A549 (cell line): ENCODE data around the gene IGF1. TPM values are rescaled to one million over a fixed set of nuclear protein-coding genes. Genes with fewer than 3 reads are reported as not detected.

Experiments
- ATAC-seq, 2 experiments: fragments of 200-7000 bp in 1 of 2; fragments of >200 bp in 1 of 2; cut with Nextera tagmentation in 1 of 2; cut with Tn5 transposase in 1 of 2; 3 replicates each; pipeline versions ENCODE4 v1.8.0 to v1.9.1; 2018 to 2020; ENCODE audit warnings: mild to moderate bottlenecking in 1 of 2, moderate library complexity in 1 of 2
- CTCF ChIA-PET: fragments of 300-600 bp; sonication (Branson Sonifier 250); formaldehyde crosslinking; extraction: SDS; loops from one replicate; lab custom pipeline; 2021; ENCODE audit warnings: antibody characterized with exemption, inconsistent platforms; lab: Yijun Ruan, JAX
- POLR2A ChIA-PET: fragments of 350-600 bp; formaldehyde crosslinking; extraction: SDS; loops from one replicate; lab custom pipeline; 2021; ENCODE audit warnings: antibody characterized with exemption, inconsistent platforms; lab: Yijun Ruan, JAX
- DNase-seq, 2 experiments: peaks; one replicate each; pipeline versions ENCODE4 v3.0.0 to v3.0.0-alpha.2; 2011 to 2016; ENCODE audit warnings: low read depth in 1 of 2, low spot score in 1 of 2
- FAIRE-seq: peaks from 2 replicates; lab custom pipeline; 2011; peaks lifted over from hg19 to GRCh38; lab: Jason Lieb, UNC
- H3K27ac ChIP-seq, 2 experiments: fragments of >200 bp; sonication (Bioruptor Twin); formaldehyde crosslinking; 3 replicates each; pipeline ENCODE4 v1.5.1; 2016 to 2017
- H3K4me1 ChIP-seq: fragments of >200 bp; sonication (Bioruptor Twin); formaldehyde crosslinking; 3 replicates; pipeline ENCODE4 v1.6.1; 2016
- H3K4me2 ChIP-seq: fragments of >200 bp; sonication (Bioruptor Twin); formaldehyde crosslinking; 3 replicates; pipeline ENCODE4 v1.6.1; 2016
- H3K4me3 ChIP-seq: fragments of >200 bp; sonication (Bioruptor Twin); formaldehyde crosslinking; 3 replicates; pipeline ENCODE4 v1.5.1; 2016
- H3K9me3 ChIP-seq: fragments of >200 bp; sonication (Bioruptor Twin); formaldehyde crosslinking; 3 replicates; pipeline ENCODE4 v1.6.1; 2016
- CBX2 ChIP-seq: fragments of 200-600 bp; sonication (generic); IDR thresholded peaks from 2 replicates; pipeline ENCODE4 v1.6.1; 2016; ENCODE audit warnings: low read depth, mild to moderate bottlenecking, borderline replicate concordance
- CHD2 ChIP-seq: fragments of 150-350 bp; IDR thresholded peaks from 2 replicates; pipeline ENCODE4 v1.6.1; 2014; ENCODE audit warnings: low read length; ENCODE audit not compliant: partially characterized antibody
- GATA3 ChIP-seq: IDR thresholded peaks from 2 replicates; pipeline ENCODE4 v1.6.1; 2012; ENCODE audit warnings: borderline replicate concordance
- HDAC2 ChIP-seq: fragments of 200-600 bp; sonication (generic); IDR thresholded peaks from 2 replicates; pipeline ENCODE4 v1.6.1; 2016
- HOXA7 ChIP-seq: fragments of 250-450 bp; sonication (Bioruptor Pico); IDR thresholded peaks from 2 replicates; pipeline ENCODE4 v1.5.0; 2020; ENCODE audit warnings: mild to moderate bottlenecking, moderate library complexity
- HOXB5 ChIP-seq: fragments of 250-450 bp; sonication (Bioruptor Pico); IDR thresholded peaks from 2 replicates; pipeline ENCODE4 v1.5.0; 2020; ENCODE audit warnings: mild to moderate bottlenecking, moderate library complexity
- MAFK ChIP-seq: fragments of 450-650 bp; IDR thresholded peaks from 2 replicates; pipeline ENCODE4 v1.6.1; 2014; ENCODE audit not compliant: partially characterized antibody
- POLR2AphosphoS2 ChIP-seq: conservative IDR thresholded peaks from 2 replicates; pipeline ENCODE4 v1.6.1; 2012; ENCODE audit warnings: low read length, improper control_type of control experiment, inconsistent platforms
- RAD21 ChIP-seq, 2 experiments: fragments of >200 bp in 1 of 2; sonication (Bioruptor Twin) in 1 of 2; formaldehyde crosslinking in 1 of 2; IDR thresholded peaks in 1 of 2; conservative IDR thresholded peaks in 1 of 2; 2 replicates in 1 of 2; 3 replicates in 1 of 2; pipeline ENCODE4 v1.6.1; 2012 to 2018; ENCODE audit warnings: inconsistent platforms in 1 of 2
- RARB ChIP-seq: fragments of 250-450 bp; sonication (Bioruptor Pico); IDR thresholded peaks from 2 replicates; pipeline ENCODE4 v1.8.0; 2021; ENCODE audit warnings: mild to moderate bottlenecking, moderate library complexity
- RNF2 ChIP-seq: fragments of 200-600 bp; sonication (generic); IDR thresholded peaks from 2 replicates; pipeline ENCODE4 v1.6.1; 2016; ENCODE audit warnings: low read depth, mild to moderate bottlenecking, antibody characterized with exemption, moderate library complexity, borderline replicate concordance
- SREBF2 ChIP-seq: fragments of 450-650 bp; IDR thresholded peaks from 2 replicates; pipeline ENCODE4 v1.6.1; 2014; ENCODE audit warnings: mild to moderate bottlenecking, moderate library complexity
- TFCP2L1 ChIP-seq: fragments of 250-450 bp; sonication (Bioruptor Pico); IDR thresholded peaks from 2 replicates; pipeline ENCODE4 v1.5.0; 2021; ENCODE audit warnings: mild to moderate bottlenecking
- ZC3H11A ChIP-seq: fragments of 450-650 bp; IDR thresholded peaks from 2 replicates; pipeline ENCODE4 v1.6.1; 2014; ENCODE audit warnings: antibody characterized with exemption, mild to moderate bottlenecking
- WGBS: methylation state at CpG from one replicate; pipeline ENCODE4 v1.1.6; 2017; ENCODE audit errors: missing lambda C conversion rate; 5-methylcytosine and 5-hydroxymethylcytosine counted together
- polyA plus RNA-seq, 4 experiments: library from polyadenylated mRNA; depleted of rRNA in 3 of 4; stranded (reverse); fragments of >200 nt; fragmentation: RNase III in 1 of 4; extraction: RNeasy Plus Mini Kit Qiagen cat#74134 plus additional on column Dnase treatment in 1 of 4; gene quantifications; 2 replicates in 3 of 4; 3 replicates in 1 of 4; pipeline ENCODE4 v1.2.3, GENCODE V29; 2011 to 2017
- TF ChIP-seq, protein P1 (sequence below): fragments of 450-650 bp; IDR thresholded peaks from 2 replicates; pipeline ENCODE4 v1.6.1; 2014; ENCODE audit warnings: antibody characterized with exemption

The IGF1 gene
- polyA plus RNA-seq, 2 of the 4 experiments (the other 2 are of a cell fraction): 0.16 TPM; not detected in 1

DNA sequence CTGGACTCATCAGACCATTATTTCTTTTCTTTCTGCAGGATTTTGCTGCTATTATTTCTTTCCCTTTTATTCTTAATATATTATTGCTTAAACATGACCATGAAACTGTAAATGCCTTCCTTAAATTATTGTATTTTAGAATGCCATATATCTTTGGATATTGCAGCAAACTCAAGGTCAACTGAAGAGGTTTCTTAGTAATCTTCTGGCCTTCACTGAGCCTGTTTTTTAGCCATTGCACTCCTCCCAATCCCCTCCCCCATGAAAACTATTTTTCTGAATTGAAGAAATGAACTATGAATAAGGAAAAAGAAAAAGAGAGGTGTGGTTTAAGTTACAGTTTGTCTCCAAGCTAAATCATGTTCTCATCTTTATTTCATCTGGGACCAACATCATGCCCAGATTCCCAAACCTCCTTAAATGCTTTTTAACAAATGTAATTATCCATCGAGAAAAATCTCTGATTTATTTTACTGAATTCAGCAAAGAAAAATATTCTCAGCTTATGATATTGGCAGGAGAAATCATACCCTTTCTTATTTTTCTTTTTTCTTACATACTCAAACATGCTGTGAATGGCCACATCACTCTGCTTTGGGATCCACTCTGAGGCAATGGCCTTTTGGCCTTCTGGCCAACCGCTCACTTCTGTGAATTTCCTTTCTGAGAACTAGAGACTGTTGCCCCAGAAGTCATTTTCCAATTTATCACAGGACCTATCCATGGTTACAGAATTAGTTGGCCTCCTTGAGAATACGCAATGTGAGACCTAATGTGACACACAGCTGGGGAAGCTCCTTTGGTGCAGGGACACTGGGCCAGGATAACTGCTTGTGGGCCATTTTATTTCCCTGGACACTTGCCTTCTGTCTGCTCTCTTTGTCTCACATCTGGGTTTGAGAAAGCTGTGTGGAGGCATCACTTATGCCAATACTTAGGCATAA is 50.9 kb downstream of the IGF1 start:
- ChIA-PET POLR2A (no interaction called here), CTCF (interaction anchor here (0.6 kb wide), 1 partner anchor 512 kb away, joined by 4 read pairs; no protein-coding TSS in a partner anchor)
- DNase-seq (no peak), ATAC-seq (no peak), FAIRE-seq (no peak)
- Histone ChIP-seq H3K4me3 (no peak overlapping the region), H3K27ac (no peak overlapping the region), H3K4me1 (no peaks in the 10 kb centered on the region), H3K9me3 (no peaks in the 10 kb centered on the region), H3K4me2 (no peak overlapping the region)
- 78% methylated on average over 3 of the region's 3 CpGs for WGBS
- TF ChIP-seq HOXA7 (CRISPR knock-in tag) (no peak), HDAC2 (no peak), CHD2 (no peak), RAD21 (conservative IDR thresholded peaks at IDR 0.05 in 1 of 2, IDR thresholded peaks at IDR 0.05 in 1 of 2) (no peak), RARB (no peak), SREBF2 (no peak), CBX2 (no peak)
- TF ChIP-seq, protein P1, sequence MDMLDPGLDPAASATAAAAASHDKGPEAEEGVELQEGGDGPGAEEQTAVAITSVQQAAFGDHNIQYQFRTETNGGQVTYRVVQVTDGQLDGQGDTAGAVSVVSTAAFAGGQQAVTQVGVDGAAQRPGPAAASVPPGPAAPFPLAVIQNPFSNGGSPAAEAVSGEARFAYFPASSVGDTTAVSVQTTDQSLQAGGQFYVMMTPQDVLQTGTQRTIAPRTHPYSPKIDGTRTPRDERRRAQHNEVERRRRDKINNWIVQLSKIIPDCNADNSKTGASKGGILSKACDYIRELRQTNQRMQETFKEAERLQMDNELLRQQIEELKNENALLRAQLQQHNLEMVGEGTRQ: no peak

DNA sequence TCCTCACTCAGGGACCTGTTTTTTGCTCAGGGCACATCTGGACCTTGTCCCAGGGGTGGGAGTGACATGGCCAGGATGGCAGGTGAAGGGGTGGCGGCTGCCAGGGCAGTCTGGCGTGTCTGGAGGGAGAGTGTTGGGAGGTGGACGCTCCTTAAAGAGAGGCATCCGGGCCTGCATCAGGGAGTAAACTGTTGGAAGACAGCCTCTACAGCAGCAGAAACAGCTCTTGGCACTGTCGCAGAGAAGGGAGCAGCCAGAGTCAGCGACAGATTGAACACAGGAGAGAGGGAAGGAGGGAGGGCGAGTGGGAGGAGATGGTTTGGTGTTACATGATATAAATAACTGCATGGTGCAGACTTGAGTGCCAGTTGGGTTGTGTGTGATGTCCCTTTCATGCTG is 52.8 kb downstream of the IGF1 start:
- ChIA-PET POLR2A (no interaction called here), CTCF (no interaction called here)
- 48% methylated on average over 5 of the region's 7 CpGs for WGBS
- Histone ChIP-seq H3K27ac (no peak overlapping the region), H3K9me3 (no peaks in the 10 kb centered on the region), H3K4me3 (no peak overlapping the region), H3K4me1 (no peaks in the 10 kb centered on the region), H3K4me2 (no peak overlapping the region)
- no peak for ATAC-seq
- DNase-seq: no peak
- TF ChIP-seq MAFK (no peak), TFCP2L1 (no peak), ZC3H11A (no peak), HOXB5 (CRISPR knock-in tag) (no peak), RNF2 (no peak)
- FAIRE-seq: no peak

DNA sequence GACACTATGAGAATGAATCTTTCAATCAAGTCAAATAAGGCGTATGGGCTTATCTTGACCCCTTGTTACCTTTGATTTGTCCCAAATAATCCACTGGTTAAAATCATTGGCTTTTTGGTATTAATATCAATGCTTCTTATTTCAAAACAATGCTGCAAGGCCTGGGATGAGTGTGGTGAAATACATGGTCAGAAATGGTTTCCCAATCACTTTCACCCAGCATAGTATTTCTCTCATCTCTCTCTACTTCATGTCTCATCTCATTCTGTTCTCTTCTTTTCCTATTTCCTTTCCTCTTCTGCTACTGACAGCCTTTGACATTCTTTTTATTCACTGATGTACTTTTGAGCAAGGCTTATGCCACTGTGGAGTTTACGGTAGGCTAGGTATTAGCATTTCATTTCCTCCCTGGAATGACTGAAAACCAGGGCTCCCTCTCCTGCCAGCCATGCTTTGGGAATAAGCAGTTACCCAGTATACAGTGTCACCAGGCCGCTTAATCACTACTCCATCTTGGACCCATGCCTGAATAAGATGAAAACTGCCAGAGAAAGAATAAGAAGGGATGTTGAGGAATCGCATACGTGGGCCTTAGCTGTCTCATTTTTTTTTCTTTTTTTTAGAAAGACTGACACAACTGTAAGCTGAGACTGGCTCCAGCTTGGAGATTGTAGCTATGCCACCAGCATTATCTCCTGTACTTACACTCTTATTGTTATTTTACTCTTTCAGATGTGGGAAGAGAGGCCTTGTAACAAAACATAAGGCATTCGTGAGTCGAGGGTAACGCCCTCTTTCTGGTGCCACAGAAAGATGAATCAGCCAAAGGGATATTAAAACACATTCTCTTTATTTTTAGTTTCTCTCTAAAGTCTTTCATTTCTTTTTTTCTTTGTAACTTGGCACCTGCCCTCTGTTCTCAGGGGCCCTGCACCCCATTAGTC is 53.5 kb downstream of the IGF1 start:
- ChIA-PET CTCF (interaction anchor here (1.4 kb wide), 1 partner anchor 10 kb away, joined by 5 read pairs; no protein-coding TSS in a partner anchor), POLR2A (no interaction called here)
- FAIRE-seq (no peak), ATAC-seq (no peak), DNase-seq (no peak)
- no peaks in the 10 kb centered on the region for H3K4me1 ChIP-seq
- no peak overlapping the region for H3K4me3 ChIP-seq
- 72% methylated on average over 8 of the region's 8 CpGs for WGBS
- no peak overlapping the region for H3K27ac ChIP-seq
- H3K4me2 ChIP-seq: no peak overlapping the region
- TF ChIP-seq RAD21 (conservative IDR thresholded peaks at IDR 0.05 in 1 of 2, IDR thresholded peaks at IDR 0.05 in 1 of 2) (no peak), GATA3 (no peak), POLR2AphosphoS2 (no peak)
- no peaks in the 10 kb centered on the region for H3K9me3 ChIP-seq
